Stimulated activated CD4-positive, alpha-beta T cell treated with anti-CD3 and anti-CD28 coated beads, TNF-alpha, amount 100 ng/mL, for 48 hours (primary cell): Measurements from ENCODE around the gene COG4.
"Not testable (repeated sequence)": the region's sequence is repeated elsewhere in the genome, so short reads cannot be mapped to it uniquely, and the experiment has no call there.

Experiments used
- DNase-seq, 3 donors: peaks; one replicate each; pipeline ENCODE4 v3.0.0-alpha.2; 2020; ENCODE audit warnings: low read depth in 3 of 3

COG4 gene

GRCh38 chr16:70523076-70523742 is at the start of gene COG4:
Gene COG4 (minus strand): TSS chr16:70523554. CDS start chr16:70523543, 11 bp downstream.
- DNase-seq = peak; percentile 83 to 88 (median 87)

GRCh38 chr16:70572926-70573270 is 49.5 kb upstream of the COG4 start:
- DNase-seq = no peak

GRCh38 chr16:70572050-70572925 is 48.9 kb upstream of the COG4 start:
- DNase-seq = no peak

GRCh38 chr16:70571623-70572022 is 48.3 kb upstream of the COG4 start:
- DNase-seq = no peak

- no peak for DNase-seq
These were observed 47.7 kb upstream of the COG4 start for GRCh38 chr16:70570967-70571570.

- DNase-seq = no peak
These were observed 46.4 kb upstream of the COG4 start for GRCh38 chr16:70569752-70570151.

- DNase-seq = no peak
These were observed 45.4 kb upstream of the COG4 start for GRCh38 chr16:70568601-70569237.

GRCh38 chr16:70565053-70565452 is 41.7 kb upstream of the COG4 start:
- no peak for DNase-seq

GRCh38 chr16:70563636-70564035 is 40.3 kb upstream of the COG4 start:
- no peak for DNase-seq

GRCh38 chr16:70561623-70562022 is 38.3 kb upstream of the COG4 start:
- no peak for DNase-seq

- no peak for DNase-seq
These were observed 32.7 kb upstream of the COG4 start for GRCh38 chr16:70556063-70556462.

GRCh38 chr16:70553645-70554044 is 30.3 kb upstream of the COG4 start:
- DNase-seq = no peak

GRCh38 chr16:70552675-70553074 is 29.3 kb upstream of the COG4 start:
- no peak for DNase-seq

GRCh38 chr16:70551788-70552187 is 28.4 kb upstream of the COG4 start:
- DNase-seq = no peak

GRCh38 chr16:70550082-70550481 is 26.7 kb upstream of the COG4 start:
- no peak for DNase-seq

- DNase-seq = no peak
These were observed 25.6 kb upstream of the COG4 start for GRCh38 chr16:70548936-70549335.

- DNase-seq = no peak
These were observed 21.2 kb upstream of the COG4 start for GRCh38 chr16:70544548-70544947.

GRCh38 chr16:70540994-70541393 is 17.6 kb upstream of the COG4 start:
- no peak for DNase-seq

- no peak for DNase-seq
These were observed 11.6 kb upstream of the COG4 start for GRCh38 chr16:70534971-70535370.

GRCh38 chr16:70529954-70530353 is 6.6 kb upstream of the COG4 start:
- not testable (repeated sequence) for DNase-seq

- no peak for DNase-seq
These were observed 5.9 kb upstream of the COG4 start for GRCh38 chr16:70529051-70529777.
